GM18511 (cell line): Measurements from ENCODE around the gene KRTAP4-5.
"Not testable (repeated sequence)": the region's sequence is repeated elsewhere in the genome, so short reads cannot be mapped to it uniquely, and the experiment has no call there.

Source experiments
- ATAC-seq: cut with Tn5 transposase; IDR thresholded peaks from one replicate; pipeline ENCODE4 v1.9.1; 2021; ENCODE audit warnings: mild to moderate bottlenecking, moderate library complexity; ENCODE audit not compliant: unreplicated experiment

The KRTAP4-5 gene

DNA sequence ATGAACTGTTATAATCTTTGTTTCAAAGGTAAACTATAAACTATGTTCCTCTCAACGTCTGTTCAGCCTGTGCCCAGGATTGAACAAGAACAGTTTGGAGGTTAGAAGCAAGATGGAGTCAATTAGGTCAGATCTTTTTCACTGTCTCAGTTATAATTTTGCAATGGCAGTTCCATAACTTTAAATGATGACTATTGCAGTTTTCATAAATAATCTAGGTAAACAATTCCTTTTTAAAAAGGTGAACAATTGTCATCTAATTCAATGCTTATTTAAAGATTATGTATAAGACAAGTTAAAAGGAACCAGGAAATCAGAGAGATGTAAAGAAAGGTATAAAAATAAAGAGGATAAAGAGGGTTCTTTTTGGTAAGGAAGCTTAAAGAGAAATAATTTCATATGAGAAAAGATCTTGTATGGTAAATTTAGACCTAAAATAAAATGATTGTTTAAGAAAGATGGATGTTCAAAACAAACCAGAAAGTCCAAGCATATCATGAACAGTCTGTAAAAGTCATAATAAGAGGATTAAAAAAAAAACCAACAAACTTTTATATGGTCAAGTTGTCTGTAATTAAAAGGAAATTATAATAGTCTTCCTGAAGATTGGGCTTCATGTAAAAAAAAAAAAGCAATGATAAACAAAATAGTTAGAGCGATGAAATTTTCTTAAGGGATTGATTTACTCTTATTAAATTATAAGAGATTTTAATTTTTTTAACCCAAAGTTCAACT is 38.3 kb downstream of the KRTAP4-5 start:
- no peak for ATAC-seq

DNA sequence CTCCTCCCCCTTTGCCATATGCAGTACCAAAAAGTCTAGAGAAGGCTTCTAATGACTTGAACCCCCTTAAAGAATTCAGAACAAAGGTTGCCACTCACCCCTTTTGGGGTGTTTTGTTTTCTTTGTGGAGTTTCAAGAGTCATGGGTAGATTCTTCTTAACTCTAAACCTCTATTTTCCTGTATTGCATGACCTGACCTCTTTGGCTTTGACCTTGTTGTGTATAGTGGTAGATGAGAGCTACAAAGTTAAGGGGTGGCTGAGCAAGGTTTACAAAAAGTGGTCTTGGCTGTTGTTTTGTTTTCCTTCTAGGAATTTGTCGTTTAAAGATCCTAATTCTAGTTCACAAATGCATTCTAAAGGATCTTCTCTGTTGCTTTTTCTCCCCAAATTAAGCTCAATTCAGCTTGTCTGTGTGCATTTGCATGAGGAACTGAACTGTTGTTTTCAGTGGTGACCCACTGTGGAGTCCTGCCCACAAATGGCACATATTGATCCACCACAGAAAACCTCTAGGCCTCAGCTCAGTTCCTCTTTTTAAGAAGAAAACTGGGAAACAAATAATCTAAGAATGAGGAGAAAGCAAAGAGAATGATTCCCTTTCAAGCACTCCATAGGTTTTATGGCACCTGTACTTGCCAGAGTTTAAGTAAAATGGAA is 40.8 kb downstream of the KRTAP4-5 start:
- ATAC-seq, result not testable (repeated sequence)

DNA sequence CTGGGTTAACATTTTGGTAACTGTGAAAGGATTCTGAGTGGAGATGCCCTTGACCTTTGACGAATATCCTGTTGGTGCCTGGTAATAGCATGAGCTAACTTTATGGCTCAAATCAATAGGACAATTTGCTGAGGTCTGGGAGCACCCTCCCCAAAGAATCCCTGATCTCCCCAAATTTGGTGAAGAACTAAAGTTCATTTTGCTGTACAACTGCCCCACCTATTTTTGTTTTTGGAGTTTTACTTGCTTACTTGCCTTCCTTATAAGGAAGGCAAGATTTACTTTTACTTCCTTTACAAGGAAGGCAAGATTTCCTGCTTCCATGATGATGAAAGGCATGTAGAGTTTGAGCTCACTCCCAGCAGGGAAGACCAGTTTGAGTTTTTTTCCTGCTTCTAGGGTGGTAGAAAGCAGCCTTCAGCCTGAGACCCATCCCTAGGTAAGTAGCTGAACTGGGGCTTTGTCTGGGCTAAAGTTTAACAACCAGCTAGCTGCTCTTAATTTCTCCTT is 41.6 kb downstream of the KRTAP4-5 start:
- ATAC-seq, result no peak

DNA sequence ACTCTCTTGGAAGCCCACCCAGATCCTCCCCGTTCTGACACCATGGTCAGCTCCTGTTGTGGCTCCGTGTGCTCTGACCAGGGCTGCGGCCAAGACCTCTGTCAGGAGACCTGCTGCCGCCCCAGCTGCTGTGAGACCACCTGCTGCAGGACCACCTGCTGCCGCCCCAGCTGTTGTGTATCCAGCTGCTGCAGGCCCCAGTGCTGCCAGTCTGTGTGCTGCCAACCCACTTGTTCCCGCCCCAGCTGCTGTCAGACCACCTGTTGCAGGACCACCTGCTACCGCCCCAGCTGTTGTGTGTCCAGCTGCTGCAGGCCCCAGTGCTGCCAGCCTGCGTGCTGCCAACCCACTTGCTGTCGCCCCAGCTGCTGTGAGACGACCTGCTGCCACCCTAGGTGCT is 44.3 kb downstream of the KRTAP4-5 start, which contains the start of gene KRTAP4-9:
Gene KRTAP4-9, plus strand, starts transcription at position 43 of the 400 bp plus-strand sequence. Its CDS starts 0 bp downstream, at position 43.
- ATAC-seq, result not testable (repeated sequence)

DNA sequence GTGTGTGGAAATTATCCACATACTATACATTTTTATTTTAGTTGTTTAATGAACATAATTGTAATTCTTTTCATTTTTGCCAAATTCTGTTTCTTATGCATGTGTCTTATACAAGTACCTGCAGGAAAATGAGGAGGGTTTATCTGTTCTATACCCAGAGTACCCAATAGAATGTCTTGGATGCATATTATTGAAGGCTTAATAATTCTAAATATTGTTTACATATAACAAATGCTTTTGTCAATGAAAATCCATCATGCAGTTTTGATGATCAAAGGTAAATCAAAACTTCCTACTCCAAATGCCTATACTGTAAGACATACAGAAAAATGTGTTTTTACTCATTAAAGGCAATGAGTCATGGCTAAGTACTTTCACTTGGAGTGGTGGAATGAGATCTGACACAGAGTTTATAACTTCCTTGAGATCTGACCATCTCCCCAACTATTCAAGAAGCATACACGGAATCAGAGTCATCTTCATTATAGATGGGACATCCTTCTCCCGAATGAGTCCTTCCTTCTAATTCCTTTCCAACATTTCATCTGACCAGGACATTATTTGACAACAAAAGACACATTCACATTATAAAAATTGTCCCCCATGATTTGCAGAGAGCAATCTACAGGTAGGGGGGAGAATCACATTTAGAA is 45.1 kb downstream of the KRTAP4-5 start:
- not testable (repeated sequence) for ATAC-seq

DNA sequence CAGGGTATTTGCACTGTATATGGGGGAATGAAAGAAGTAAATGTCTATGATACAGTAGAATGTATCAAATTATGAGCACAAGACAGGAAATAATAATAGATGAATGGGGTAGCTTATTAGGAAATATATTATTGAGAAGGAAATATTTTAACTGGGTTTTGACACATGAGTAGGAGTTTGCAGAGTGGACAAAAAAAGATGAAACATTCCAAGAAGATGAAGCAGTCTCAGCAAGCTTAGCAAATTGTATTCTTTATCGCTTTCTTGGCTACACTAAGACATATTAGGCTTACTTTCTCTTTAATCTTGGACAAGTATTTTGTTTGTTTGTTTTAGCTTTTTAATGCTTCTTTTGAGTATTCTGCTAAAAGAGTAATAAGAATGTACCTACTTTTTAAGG is 45.7 kb downstream of the KRTAP4-5 start:
- no peak for ATAC-seq

DNA sequence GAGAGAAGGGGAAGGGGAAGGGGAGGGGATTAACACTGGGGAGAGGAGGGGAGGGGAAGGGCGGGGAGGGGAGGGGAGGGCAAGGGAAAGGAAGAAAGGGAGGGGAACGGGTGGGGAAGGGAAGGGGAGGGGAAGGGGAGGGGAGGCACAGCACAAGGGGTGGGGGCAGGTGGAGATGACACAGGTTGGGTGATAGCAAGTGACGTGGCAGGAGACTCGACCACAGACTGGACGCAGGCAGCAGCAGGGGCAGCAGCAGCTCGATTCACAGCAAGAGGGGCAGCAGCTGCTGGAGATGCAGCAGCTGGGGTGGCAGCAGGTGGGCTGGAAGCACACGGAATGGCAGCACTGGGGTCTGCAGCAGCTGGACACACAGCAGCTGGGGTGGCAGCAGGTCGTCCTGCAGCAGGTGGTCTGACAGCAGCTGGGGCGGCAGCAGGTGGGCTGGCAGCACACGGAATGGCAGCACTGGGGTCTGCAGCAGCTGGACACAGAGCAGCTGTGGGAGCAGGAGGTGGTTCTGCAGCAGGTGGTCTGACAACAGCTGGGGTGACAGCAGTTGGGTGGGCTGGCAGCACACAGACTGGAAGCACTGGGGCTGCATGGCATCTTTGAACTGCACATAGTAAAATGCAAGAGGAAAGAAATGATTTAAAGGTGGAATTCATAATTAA is 47.9 kb downstream of the KRTAP4-5 start, which contains the start of gene KRTAP4-16:
Gene KRTAP4-16, minus strand, starts transcription at position 624 of the 674 bp plus-strand sequence. Its CDS starts 0 bp downstream, at position 624.
- no peak for ATAC-seq

DNA sequence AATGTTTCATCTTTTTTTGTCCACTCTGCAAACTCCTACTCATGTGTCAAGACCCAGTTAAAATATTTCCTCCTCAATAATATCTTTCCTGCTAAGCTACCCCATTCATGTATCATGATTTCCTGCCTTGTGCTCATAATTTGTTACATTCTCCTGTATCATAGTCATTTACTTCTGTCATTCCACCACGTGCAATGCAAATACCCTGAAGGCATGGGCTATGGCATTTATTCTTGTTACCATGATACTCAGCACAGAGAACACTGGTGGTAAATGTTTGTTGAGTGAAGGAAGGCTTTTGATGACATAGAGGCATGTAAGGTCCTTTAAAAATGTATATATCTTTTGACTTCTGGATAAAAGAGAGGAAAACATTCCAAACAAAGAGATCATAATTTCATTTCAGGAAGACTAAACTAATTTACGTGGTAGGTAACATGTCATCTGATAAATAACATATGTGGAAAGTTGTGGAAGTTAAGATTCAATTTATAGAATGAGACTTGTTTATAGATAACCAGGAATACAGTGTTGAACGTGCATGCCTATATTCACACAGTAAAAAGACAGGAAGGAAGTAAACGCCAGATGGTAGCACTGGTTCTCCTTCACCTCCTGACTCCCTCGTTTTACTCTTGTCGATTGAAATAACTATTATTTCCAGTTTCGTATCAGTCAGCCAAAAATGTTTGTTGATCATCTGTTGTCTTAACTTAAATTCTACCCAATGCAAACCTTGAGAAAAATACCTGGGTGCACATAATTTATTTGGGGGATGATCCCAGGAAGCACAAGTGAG is 49.7 kb downstream of the KRTAP4-5 start:
- not testable (repeated sequence) for ATAC-seq
